GM15510 (cell line): ENCODE results near the gene METTL14.

Source experiments
- POLR2A ChIP-seq: IDR thresholded peaks from 3 replicates; pipeline ENCODE4 v1.6.1; 2011; ENCODE audit warnings: borderline replicate concordance; ENCODE audit not compliant: insufficient read length; ENCODE audit errors: extremely low read depth

Gene METTL14

GRCh38 chr4:118729287-118730286 lies 44.4 kb downstream of the METTL14 start:
- no peak for TF ChIP-seq POLR2A

DNA sequence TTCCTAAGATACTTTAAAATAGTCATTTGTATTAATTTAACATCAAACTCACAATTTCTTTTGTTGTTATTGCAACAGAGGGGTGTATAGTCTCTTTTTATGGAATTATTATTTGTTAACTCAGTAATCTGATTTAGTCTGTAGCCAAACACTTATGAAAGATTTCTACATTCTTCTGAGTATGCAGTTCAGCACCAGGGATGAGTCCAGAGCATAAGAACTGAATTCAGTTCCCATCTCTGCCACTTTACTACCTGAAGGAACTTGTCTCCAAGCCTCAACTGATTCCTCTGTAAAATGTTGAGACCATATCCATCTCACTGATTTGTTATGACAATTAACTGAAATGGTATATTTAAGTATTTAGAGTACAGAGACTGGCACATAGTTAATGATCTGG lies 45.5 kb downstream of the METTL14 start:
- no peak for TF ChIP-seq POLR2A

DNA sequence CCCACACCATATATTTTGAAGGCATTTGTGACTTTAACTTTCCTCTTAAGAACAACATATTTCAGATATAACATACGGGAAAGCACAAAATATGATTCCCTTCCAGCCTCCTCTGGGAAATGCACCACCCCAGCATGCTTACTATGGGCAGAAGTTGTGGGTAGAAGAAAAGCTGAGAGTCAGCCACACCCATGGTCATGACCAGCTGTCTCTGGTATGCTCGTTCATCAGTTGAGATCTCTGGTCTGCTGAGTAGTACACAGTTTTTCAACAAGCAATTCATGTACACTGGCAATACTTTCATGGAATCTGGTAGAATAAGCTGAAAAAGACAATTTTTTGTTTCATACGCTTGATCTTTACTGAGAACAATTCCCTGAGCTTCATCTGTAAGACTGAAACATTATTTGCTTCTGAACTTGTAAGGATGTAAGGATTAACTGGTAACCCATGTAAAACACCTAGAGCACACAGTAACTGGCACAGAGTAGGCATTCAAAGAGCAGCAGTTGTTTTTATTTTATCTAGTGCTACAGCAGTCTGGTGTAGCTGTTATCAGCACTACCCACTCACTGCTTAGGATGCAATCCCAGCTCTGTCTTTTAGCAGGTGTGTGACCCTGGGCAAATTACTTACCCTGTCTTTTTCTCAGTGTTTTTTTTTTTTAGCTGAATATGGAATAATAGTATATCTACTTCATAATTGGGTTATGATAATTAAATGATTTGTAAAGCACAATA lies 47.6 kb downstream of the METTL14 start:
- no peak for TF ChIP-seq POLR2A

DNA sequence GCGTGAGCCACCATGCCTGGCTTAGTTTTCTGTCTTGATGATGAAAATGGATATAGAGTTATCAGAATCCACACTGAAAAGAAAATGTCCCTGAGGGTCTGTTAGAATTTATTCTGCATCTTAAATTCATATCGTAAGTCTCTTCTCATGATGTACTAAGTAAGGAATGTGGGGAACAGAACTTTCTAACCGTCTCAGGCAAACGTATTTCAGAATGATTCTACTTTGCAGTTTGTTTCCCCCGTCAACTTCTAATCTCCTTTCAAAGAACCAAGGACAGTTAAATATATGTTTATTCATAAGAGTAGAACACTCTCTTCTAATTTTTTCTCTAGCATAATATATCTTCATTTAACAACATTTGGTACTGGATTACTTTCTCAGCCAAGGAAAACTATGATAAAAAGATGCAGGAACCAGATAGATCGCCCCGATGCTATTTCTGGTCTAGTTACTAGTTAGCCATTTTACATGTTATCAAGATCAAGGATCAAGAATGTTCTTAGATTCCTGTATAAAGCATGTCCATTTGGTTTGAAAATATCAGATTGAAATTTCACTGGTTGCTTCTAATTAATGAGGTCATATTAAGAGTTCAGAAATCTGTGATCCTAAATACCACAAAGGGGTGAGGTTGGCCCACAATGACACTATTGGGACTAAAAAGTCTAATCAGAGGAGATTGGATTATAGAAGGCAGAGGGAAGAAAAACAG lies 49.5 kb downstream of the METTL14 start:
- TF ChIP-seq POLR2A, result no peak

- no peak for TF ChIP-seq POLR2A
Observed at GRCh38 chr4:118736900-118737299, 51.7 kb downstream of the METTL14 start.

GRCh38 chr4:118738090-118738489 lies 52.9 kb downstream of the METTL14 start:
- no peak for TF ChIP-seq POLR2A

- no peak for TF ChIP-seq POLR2A
Observed at GRCh38 chr4:118739022-118739713, 54.0 kb downstream of the METTL14 start.

DNA sequence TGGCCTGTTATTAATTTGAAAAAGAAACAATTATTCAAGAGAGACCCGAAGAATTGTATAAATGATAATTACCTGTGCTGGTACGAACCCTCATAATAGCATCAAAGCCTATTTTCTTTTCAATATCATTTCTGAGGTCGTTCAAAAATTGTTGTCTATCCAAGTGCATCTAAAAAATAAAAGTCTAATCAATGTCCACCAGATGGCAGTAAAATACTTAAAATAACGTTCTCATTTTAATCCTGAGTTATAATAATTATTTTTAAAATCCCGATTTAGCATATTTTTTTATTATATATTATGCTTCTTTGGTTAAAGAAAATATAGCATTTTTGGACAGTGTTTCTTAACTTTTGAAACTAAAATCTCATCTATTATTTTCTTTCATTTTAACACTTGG lies 55.7 kb downstream of the METTL14 start:
- TF ChIP-seq POLR2A, result no peak

GRCh38 chr4:118741301-118741855 lies 56.2 kb downstream of the METTL14 start:
- TF ChIP-seq POLR2A, result no peak

DNA sequence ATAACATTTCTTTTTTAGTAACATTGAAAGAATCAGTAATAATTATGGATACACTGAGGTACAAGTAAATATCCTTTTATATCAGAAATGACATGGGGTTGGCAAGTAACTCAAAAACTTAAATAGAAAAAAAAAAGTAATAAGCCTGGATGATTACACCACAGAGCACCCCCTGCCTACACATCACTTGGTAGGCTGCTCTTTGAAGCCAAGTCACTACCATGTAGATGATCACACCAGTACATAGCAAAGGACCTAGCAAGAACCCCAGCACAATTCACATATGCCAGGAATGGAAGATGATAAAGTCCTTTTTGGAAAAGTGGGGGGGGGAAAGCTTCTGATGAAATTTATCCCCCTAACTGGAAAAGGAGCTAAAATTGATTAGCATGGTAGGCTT lies 56.9 kb downstream of the METTL14 start:
- TF ChIP-seq POLR2A, result no peak

GRCh38 chr4:118743867-118744266 lies 58.7 kb downstream of the METTL14 start:
- no peak for TF ChIP-seq POLR2A

DNA sequence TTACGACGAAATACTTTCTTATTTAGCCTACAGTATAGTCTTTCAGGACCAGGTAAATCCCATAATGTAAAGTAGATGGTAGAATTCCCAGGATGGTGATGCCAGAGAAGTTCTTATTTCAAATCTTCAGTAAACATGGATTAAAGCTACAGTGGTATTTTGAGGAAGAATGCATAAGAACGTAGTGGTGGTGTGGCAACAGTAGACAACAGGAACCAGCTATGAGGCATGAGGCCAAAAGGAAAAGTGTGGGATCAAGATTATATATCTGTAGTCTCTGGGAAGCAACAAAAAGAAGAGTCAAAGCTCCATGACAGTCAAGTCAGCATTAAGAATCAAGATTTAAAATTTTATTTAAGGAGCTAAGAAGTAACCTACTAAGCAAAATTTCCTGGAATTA lies 60.2 kb downstream of the METTL14 start:
- no peak for TF ChIP-seq POLR2A

DNA sequence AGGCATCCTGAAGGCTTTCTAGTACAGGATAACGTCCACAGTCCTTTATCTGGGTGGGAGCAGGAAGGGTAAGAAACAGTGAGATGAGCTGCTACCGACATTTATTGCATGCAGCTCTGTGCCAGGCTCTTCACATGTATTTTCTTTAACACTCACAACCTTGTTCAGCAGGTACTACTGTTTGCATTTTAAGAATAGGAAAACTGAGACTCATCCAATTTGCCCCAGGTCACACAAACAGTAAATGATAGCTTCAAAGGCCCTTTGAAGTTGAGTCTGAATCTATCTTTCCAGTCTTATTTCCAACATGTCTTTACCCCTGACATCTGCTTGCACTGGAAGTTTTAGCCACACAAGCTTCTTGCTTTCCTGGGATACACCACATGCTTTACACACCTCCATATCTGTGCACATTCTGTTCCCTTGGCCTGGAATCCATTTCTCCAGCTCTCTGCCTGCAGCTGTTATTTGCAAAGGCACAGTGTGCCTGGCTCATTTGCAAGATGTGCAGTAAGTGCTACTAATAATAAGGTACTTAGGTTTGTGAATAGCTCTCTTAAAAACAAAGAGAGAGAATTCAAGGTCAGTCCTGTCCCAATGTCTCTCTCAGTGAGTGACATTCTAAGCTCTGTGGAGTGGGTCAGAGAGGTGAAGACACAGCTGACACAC lies 61.2 kb downstream of the METTL14 start:
- TF ChIP-seq POLR2A, result no peak
